ENCODE measurements around the gene TAL2.

Gene TAL2

GRCh38 chr9:105711867-105712266 is 49.6 kb downstream of the TAL2 start:
- no peak for DNase-seq

GRCh38 chr9:105712297-105712696 is 50.0 kb downstream of the TAL2 start:
- no peak for DNase-seq
